ENCODE results near the gene CDK11A.
"Not testable (repeated sequence)": the region's sequence is repeated elsewhere in the genome, so short reads cannot be mapped to it uniquely, and the experiment has no call there.

DNA sequence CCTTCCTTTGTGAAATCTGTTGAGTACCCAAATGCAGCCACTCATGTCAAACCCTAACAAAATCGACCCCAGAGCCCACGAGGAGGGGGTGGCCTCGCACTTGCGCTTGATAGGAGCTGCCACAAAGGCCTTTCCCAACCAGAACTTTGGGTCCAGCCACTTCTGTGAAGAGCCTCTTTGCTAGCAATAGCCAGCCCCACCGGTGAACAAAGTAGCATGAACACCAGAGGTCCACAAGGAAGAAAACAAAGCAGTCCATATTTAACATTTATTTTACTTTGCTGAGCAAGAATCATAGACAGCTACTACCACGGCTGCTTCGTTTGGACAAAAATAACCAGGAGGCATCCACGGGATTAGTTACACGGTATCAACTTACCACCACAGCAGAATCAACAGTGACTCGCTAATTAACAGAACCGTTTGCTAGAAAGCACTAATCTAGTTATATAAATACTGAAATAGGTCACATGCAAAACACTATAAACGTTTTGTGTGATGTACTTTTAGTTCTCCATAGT lies 3.0 kb upstream of the CDK11A start:
- TF ChIP-seq, protein P1, sequence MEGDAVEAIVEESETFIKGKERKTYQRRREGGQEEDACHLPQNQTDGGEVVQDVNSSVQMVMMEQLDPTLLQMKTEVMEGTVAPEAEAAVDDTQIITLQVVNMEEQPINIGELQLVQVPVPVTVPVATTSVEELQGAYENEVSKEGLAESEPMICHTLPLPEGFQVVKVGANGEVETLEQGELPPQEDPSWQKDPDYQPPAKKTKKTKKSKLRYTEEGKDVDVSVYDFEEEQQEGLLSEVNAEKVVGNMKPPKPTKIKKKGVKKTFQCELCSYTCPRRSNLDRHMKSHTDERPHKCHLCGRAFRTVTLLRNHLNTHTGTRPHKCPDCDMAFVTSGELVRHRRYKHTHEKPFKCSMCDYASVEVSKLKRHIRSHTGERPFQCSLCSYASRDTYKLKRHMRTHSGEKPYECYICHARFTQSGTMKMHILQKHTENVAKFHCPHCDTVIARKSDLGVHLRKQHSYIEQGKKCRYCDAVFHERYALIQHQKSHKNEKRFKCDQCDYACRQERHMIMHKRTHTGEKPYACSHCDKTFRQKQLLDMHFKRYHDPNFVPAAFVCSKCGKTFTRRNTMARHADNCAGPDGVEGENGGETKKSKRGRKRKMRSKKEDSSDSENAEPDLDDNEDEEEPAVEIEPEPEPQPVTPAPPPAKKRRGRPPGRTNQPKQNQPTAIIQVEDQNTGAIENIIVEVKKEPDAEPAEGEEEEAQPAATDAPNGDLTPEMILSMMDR (IDR thresholded peaks at IDR 0.05), result not testable (repeated sequence)
- not testable (repeated sequence) for TF ChIP-seq POLR2A (IDR thresholded peaks at IDR 0.05; ENCODE audit: low read depth); POLR2AphosphoS5 (IDR thresholded peaks at IDR 0.05)

All from esophagus muscularis mucosa (tissue), 3 donors.